Measurements from ENCODE around the gene URB1.

- TF ChIP-seq ESRRA (IDR thresholded peaks at IDR 0.05; ENCODE audit: borderline replicate concordance, low read length) (no peak), CTCF (IDR thresholded peaks at IDR 0.05) (no peak), GATA3 (IDR thresholded peaks at IDR 0.05; ENCODE audit: borderline replicate concordance) (no peak), JUN (IDR thresholded peaks at IDR 0.05) (no peak), HES2 (IDR thresholded peaks at IDR 0.05) (no peak), EP300 (IDR thresholded peaks at IDR 0.05) (no peak), RFX5 (IDR thresholded peaks at IDR 0.05) (no peak), HOXA7 (CRISPR knock-in tag; IDR thresholded peaks at IDR 0.05) (no peak)
These were observed 21.6 kb downstream of the URB1 start for GRCh38 chr21:32370998-32371766.

Data from A549 (cell line).